Testis (tissue), 2 donors: ENCODE measurements around the gene WFDC1.

Source experiments
- POLR2A ChIP-seq: fragments of 450-650 bp; IDR thresholded peaks from one replicate; pipeline ENCODE4 v1.6.1; 2017; ENCODE audit warnings: antibody characterized with exemption, mild to moderate bottlenecking, moderate library complexity
- TF ChIP-seq, protein P1 (sequence below), 3 experiments: fragments of 450-650 bp in 2 of 3; fragments of 200-600 bp in 1 of 3; sonication (generic) in 1 of 3; IDR thresholded peaks; one replicate each; pipeline ENCODE4 v1.5.1; 2016 to 2019; ENCODE audit warnings: antibody characterized with exemption in 3 of 3, mild to moderate bottlenecking in 2 of 3, moderate library complexity in 1 of 3

- TF ChIP-seq, protein P1, sequence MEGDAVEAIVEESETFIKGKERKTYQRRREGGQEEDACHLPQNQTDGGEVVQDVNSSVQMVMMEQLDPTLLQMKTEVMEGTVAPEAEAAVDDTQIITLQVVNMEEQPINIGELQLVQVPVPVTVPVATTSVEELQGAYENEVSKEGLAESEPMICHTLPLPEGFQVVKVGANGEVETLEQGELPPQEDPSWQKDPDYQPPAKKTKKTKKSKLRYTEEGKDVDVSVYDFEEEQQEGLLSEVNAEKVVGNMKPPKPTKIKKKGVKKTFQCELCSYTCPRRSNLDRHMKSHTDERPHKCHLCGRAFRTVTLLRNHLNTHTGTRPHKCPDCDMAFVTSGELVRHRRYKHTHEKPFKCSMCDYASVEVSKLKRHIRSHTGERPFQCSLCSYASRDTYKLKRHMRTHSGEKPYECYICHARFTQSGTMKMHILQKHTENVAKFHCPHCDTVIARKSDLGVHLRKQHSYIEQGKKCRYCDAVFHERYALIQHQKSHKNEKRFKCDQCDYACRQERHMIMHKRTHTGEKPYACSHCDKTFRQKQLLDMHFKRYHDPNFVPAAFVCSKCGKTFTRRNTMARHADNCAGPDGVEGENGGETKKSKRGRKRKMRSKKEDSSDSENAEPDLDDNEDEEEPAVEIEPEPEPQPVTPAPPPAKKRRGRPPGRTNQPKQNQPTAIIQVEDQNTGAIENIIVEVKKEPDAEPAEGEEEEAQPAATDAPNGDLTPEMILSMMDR (IDR thresholded peaks at IDR 0.05), result no peak
- TF ChIP-seq POLR2A, result no peak
These were observed 19.2 kb downstream of the WFDC1 start for GRCh38 chr16:84313921-84314320.
